GM18868 (cell line): ENCODE measurements around the gene MFSD2A.
A peak's percentile ranks its signal among the peaks of the same experiment; 100 is the strongest.
"Not testable (repeated sequence)": the region's sequence is repeated elsewhere in the genome, so short reads cannot be mapped to it uniquely, and the experiment has no call there.

Source experiments
- ATAC-seq: cut with Tn5 transposase; IDR thresholded peaks from one replicate; pipeline ENCODE4 v1.9.1; 2021; ENCODE audit warnings: mild to moderate bottlenecking, moderate library complexity; ENCODE audit not compliant: unreplicated experiment

The MFSD2A gene

GRCh38 chr1:39996396-39997004 is 41.6 kb downstream of the MFSD2A start:
- no peak for ATAC-seq

GRCh38 chr1:40001456-40001855 is 46.5 kb downstream of the MFSD2A start:
- no peak for ATAC-seq

GRCh38 chr1:40003156-40004093 is 48.5 kb downstream of the MFSD2A start:
- ATAC-seq, result peak; percentile 42

- no peak for ATAC-seq
Observed at GRCh38 chr1:40004857-40005256, 49.9 kb downstream of the MFSD2A start.

GRCh38 chr1:40007481-40008034 is 52.6 kb downstream of the MFSD2A start:
- ATAC-seq, result not testable (repeated sequence)

- no peak for ATAC-seq
Observed at GRCh38 chr1:40011198-40011597, 56.3 kb downstream of the MFSD2A start.

- no peak for ATAC-seq
Observed at GRCh38 chr1:40014253-40014706, 59.3 kb downstream of the MFSD2A start.

GRCh38 chr1:40014812-40015594 is 60.1 kb downstream of the MFSD2A start:
- no peak for ATAC-seq

- ATAC-seq, result no peak
Observed at GRCh38 chr1:40017951-40018575, 63.1 kb downstream of the MFSD2A start.
